Activated T-cell treated with anti-CD3 and anti-CD28 coated beads, Interleukin-2, amount 50 U/mL, for 4 hours (primary cell): Measurements from ENCODE around the gene ITGB2. TPM values are rescaled to one million over a fixed set of nuclear protein-coding genes. Genes with fewer than 3 reads are reported as not detected.

ENCODE experiments used
- ATAC-seq, 2 donors: fragments of 200-7000 bp; cut with Tn5 transposase; one replicate each; pipeline ENCODE4 v1.10.0; 2021
- DNase-seq: peaks from one replicate; pipeline ENCODE4 v3.0.0-alpha.2; 2020
- H3K27me3 Mint-ChIP-seq: one replicate; pipeline ENCODE4 v1.8.0; 2021; ENCODE audit warnings: low read depth, mixed read lengths
- H3K36me3 Mint-ChIP-seq: one replicate; pipeline ENCODE4 v1.8.0; 2022; ENCODE audit warnings: mixed read lengths; ENCODE audit not compliant: insufficient read depth
- H3K4me1 Mint-ChIP-seq: one replicate; pipeline ENCODE4 v1.8.0; 2021; ENCODE audit warnings: low read depth, mixed read lengths
- H3K4me3 Mint-ChIP-seq: one replicate; pipeline ENCODE4 v1.8.0; 2021; ENCODE audit warnings: mild to moderate bottlenecking, moderate library complexity, mixed read lengths
- H3K9me3 Mint-ChIP-seq: one replicate; pipeline ENCODE4 v1.8.0; 2021; ENCODE audit warnings: mixed read lengths
- total RNA-seq, 3 donors: library from RNA; stranded (reverse); gene quantifications; one replicate each; pipeline ENCODE4 v1.2.1, GENCODE V29; 2021

Gene ITGB2
- total RNA-seq: 100 to 1,000 TPM; 175 to 195 (median 180) TPM

GRCh38 chr21:44920694-44921604 lies at the start of gene ITGB2:
ITGB2 (minus strand) TSS chr21:44920899; CDS start chr21:44910782, 10,117 bp downstream.
- Mint-ChIP-seq H3K4me3 (peak within 1 kb of the TSS; percentile 98), H3K9me3 (no peaks in the 10 kb centered on the region), H3K4me1 (peaks cover 77% of the 10 kb centered on the region), H3K36me3 (peaks cover 2% of the 10 kb centered on the region), H3K27me3 (no peaks in the 10 kb centered on the region)
- ATAC-seq: peak; percentile 73 to 75
- DNase-seq: no peak

DNA sequence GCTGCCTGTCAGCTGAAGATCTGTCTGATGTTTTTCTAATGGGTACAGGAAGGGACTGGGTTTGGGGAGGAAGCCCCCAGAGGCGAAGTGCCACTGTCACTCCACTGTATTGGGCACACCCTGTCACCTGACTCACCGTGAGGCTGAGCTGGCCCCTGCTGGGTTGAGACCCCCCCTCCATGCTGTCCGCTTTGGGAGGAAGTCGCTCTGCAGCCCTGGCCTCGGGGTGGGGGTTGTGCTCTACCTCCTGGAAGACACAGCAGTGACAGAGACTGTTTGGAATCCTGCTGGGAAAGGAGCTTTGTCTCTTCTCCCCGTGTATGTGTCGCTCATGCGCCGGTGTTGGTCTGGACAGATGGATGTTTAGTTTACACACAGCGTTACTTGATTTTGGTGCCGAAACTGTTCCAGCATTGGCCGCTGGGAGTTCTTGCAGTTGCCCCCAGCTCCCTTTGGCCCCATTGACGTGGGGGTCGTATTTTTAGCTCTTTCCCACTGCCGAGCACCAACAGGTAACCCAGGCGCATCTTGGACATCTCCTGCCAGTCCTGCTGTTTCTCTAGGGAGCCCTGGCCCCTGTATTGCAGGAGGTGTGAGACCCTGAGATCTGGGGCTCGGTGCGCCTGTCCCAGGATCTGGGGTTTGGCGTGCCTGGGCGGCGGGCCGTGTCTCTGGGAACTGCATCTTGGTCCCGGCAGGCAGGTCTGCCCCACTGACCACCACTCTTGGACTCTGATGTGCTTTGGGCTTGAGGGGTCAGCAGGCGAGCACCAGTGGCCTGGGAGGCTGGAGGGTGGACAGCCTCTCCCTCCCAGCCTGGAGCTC lies 49.4 kb upstream of the ITGB2 start:
- peaks cover 26% of the 10 kb centered on the region for H3K4me1 Mint-ChIP-seq
- no peaks in the 10 kb centered on the region for H3K9me3 Mint-ChIP-seq
- no peak overlapping the region for H3K4me3 Mint-ChIP-seq
- ATAC-seq (peak in 1 of 2 donors; percentile 27), DNase-seq (no peak)
- H3K36me3 Mint-ChIP-seq: peaks cover 13% of the 10 kb centered on the region
- no peaks in the 10 kb centered on the region for H3K27me3 Mint-ChIP-seq

- no peak for ATAC-seq
- DNase-seq: no peak
- H3K27me3 Mint-ChIP-seq: no peaks in the 10 kb centered on the region
- no peak overlapping the region for H3K4me3 Mint-ChIP-seq
- peaks cover 35% of the 10 kb centered on the region for H3K4me1 Mint-ChIP-seq
- peaks cover 17% of the 10 kb centered on the region for H3K36me3 Mint-ChIP-seq
- no peaks in the 10 kb centered on the region for H3K9me3 Mint-ChIP-seq
These were observed 48.5 kb upstream of the ITGB2 start for GRCh38 chr21:44969066-44969670.

GRCh38 chr21:44967082-44968047 lies 46.7 kb upstream of the ITGB2 start:
- no peak overlapping the region for H3K4me3 Mint-ChIP-seq
- H3K4me1 Mint-ChIP-seq: peaks cover 42% of the 10 kb centered on the region
- H3K9me3 Mint-ChIP-seq: no peaks in the 10 kb centered on the region
- no peak for DNase-seq
- ATAC-seq: no peak
- no peaks in the 10 kb centered on the region for H3K27me3 Mint-ChIP-seq
- H3K36me3 Mint-ChIP-seq: peaks cover 22% of the 10 kb centered on the region

DNA sequence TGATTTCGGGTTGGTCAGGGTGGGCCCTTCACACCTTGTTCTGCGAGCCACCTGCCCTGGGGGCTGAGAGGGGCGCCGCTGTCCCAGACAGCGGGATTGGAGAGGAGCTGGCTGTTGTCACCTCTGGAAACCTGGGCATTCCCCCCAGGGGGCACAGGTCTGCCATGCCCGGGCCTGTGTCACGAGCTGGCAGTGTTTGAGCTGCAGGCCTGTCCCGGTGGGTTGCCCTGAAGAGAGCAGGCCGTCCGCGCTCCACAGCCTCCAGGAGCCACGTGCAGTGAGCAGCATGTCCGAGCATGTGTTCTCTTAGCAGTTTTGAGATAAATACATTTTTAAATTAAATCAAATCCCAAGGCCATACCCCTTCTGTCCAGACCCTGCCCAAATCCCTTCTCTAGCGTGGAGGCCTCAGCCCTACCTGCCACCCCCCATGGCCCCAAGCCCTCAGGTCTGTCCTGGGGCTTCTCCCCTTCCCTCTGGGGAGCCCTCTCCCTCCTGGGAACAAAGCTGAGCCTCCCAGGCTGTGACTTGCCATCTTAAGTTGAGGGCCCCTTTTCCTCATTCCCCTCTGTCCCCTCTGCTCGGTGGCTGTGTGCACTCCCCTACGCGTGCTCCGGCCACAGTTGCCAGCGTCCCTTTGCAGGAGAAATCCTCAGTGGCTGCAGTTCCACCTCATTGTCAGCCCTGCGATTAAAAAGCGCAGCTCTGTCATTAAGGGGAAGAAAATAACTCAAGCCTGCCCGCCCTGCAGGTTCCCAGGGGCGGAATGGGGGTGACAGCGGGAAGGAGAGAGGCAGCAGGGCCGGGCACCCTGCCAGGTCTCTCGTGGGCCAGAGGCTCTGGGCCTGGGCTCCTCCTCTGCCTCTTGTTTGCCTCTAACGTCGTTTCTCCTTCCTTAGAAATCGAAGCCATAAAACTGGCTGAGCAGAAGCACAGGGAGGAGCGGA lies 45.7 kb upstream of the ITGB2 start:
- no peaks in the 10 kb centered on the region for H3K9me3 Mint-ChIP-seq
- no peak for ATAC-seq
- H3K4me1 Mint-ChIP-seq: peaks cover 42% of the 10 kb centered on the region
- no peak overlapping the region for H3K4me3 Mint-ChIP-seq
- DNase-seq: no peak
- H3K36me3 Mint-ChIP-seq: peaks cover 27% of the 10 kb centered on the region
- H3K27me3 Mint-ChIP-seq: no peaks in the 10 kb centered on the region

GRCh38 chr21:44965251-44966022 lies 44.7 kb upstream of the ITGB2 start:
- DNase-seq: no peak
- ATAC-seq: peak; percentile 74 to 77
- Mint-ChIP-seq H3K4me3 (peak overlapping the region; percentile 27), H3K36me3 (peaks cover 33% of the 10 kb centered on the region), H3K27me3 (no peaks in the 10 kb centered on the region), H3K9me3 (no peaks in the 10 kb centered on the region), H3K4me1 (peaks cover 42% of the 10 kb centered on the region)

- Mint-ChIP-seq H3K4me3 (peak overlapping the region; percentile 27), H3K4me1 (peaks cover 34% of the 10 kb centered on the region), H3K27me3 (no peaks in the 10 kb centered on the region), H3K9me3 (no peaks in the 10 kb centered on the region), H3K36me3 (peaks cover 25% of the 10 kb centered on the region)
- DNase-seq (no peak), ATAC-seq (no peak)
These were observed 43.7 kb upstream of the ITGB2 start for GRCh38 chr21:44964381-44964780.

- H3K27me3 Mint-ChIP-seq: no peaks in the 10 kb centered on the region
- DNase-seq: no peak
- no peak overlapping the region for H3K4me3 Mint-ChIP-seq
- H3K4me1 Mint-ChIP-seq: peaks cover 32% of the 10 kb centered on the region
- no peak for ATAC-seq
- peaks cover 26% of the 10 kb centered on the region for H3K36me3 Mint-ChIP-seq
- H3K9me3 Mint-ChIP-seq: no peaks in the 10 kb centered on the region
These were observed 41.8 kb upstream of the ITGB2 start for GRCh38 chr21:44962403-44962966.

DNA sequence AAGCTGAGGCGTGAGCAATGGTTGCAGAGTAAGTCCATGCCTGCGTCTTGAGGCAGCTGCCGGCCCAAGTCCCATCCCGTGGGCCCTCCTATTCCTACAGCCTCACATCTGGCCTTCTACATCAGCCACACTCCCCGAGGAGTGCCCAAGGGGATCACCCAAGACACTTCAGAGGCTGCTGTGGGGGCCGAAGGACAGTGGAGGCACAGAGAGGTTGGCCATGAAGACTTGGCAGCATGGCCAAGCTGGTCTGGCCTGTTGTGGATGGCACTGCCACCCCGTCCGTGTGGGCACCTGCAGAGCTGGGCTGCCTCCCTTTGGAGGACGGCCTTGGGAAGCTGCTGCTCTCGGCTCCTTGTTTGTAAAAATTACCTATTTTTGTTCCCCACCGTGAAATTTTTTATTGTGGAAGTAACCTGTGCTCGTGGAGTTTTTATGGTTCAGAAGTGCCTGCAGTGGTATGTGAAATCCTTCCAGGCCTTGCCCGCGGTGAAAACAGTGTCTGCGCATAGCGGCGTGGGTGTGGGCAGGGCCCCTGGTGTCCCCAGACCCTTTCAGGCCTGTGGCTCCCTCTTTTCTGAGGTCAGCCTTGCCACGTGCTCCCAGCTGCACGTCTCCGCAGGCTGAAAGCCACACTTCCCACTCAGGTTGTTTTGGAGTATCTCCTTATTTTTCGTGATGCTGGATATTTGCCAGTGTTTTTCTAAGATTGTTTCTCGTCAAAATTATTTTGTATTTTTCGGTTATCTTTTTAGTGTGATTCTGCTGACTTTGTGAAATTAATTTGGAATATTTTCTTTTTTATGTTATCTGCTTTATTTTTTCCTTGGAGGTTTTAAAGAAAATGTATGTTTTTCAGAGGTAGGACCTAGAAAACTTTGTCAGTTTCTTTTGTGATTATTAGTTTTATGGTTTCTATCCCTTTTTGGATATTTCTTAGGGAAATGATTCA lies 39.7 kb upstream of the ITGB2 start:
- no peak overlapping the region for H3K4me3 Mint-ChIP-seq
- no peaks in the 10 kb centered on the region for H3K27me3 Mint-ChIP-seq
- H3K36me3 Mint-ChIP-seq: peaks cover 34% of the 10 kb centered on the region
- H3K4me1 Mint-ChIP-seq: peaks cover 19% of the 10 kb centered on the region
- DNase-seq (no peak), ATAC-seq (no peak)
- no peaks in the 10 kb centered on the region for H3K9me3 Mint-ChIP-seq

GRCh38 chr21:44959376-44960091 lies 38.8 kb upstream of the ITGB2 start:
- DNase-seq: no peak
- H3K27me3 Mint-ChIP-seq: no peaks in the 10 kb centered on the region
- H3K4me1 Mint-ChIP-seq: peaks cover 11% of the 10 kb centered on the region
- peaks cover 31% of the 10 kb centered on the region for H3K36me3 Mint-ChIP-seq
- no peak overlapping the region for H3K4me3 Mint-ChIP-seq
- no peaks in the 10 kb centered on the region for H3K9me3 Mint-ChIP-seq
- no peak for ATAC-seq
